Keratinocyte (primary cell): ENCODE measurements around the gene FNDC3B. TPM values are rescaled to one million over a fixed set of nuclear protein-coding genes. Genes with fewer than 3 reads are reported as not detected.

Source experiments
- DNase-seq: peaks from one replicate; pipeline ENCODE4 v3.0.0-alpha.2; 2011; ENCODE audit warnings: low read depth, missing footprints, low spot score
- FAIRE-seq: peaks from 2 replicates; lab custom pipeline; 2011; peaks lifted over from hg19 to GRCh38; lab: Jason Lieb, UNC
- H2AFZ ChIP-seq: 2 replicates; pipeline ENCODE4 v1.6.0; 2012; ENCODE audit warnings: low read length, control low read depth, inconsistent platforms; ENCODE audit not compliant: control insufficient read depth
- H3K27ac ChIP-seq: 2 replicates; pipeline ENCODE4 v1.5.1; 2011; ENCODE audit warnings: low read length; ENCODE audit not compliant: control insufficient read depth, insufficient read depth
- H3K27me3 ChIP-seq: 3 replicates; pipeline ENCODE4 v1.6.0; 2011; ENCODE audit warnings: low read length; ENCODE audit not compliant: control insufficient read depth, insufficient read depth; ENCODE audit errors: extremely low read depth
- H3K36me3 ChIP-seq, 2 experiments: 2 replicates in 1 of 2; 3 replicates in 1 of 2; pipeline ENCODE4 v1.5.1; 2011; ENCODE audit warnings: low read length in 2 of 2, mild to moderate bottlenecking in 1 of 2; ENCODE audit not compliant: control insufficient read depth in 2 of 2, insufficient read depth in 2 of 2; ENCODE audit errors: extremely low read depth in 1 of 2
- H3K4me1 ChIP-seq: 3 replicates; pipeline ENCODE4 v1.5.1; 2011; ENCODE audit warnings: low read length; ENCODE audit not compliant: control insufficient read depth, insufficient read depth; ENCODE audit errors: extremely low read depth
- H3K4me2 ChIP-seq: 3 replicates; pipeline ENCODE4 v1.6.0; 2011; ENCODE audit warnings: low read depth, low read length; ENCODE audit not compliant: control insufficient read depth, insufficient read depth; ENCODE audit errors: extremely low read depth
- H3K4me3 ChIP-seq, 3 experiments: fragments of 200-600 bp in 1 of 3; sonication (generic) in 1 of 3; 2 replicates in 2 of 3; 3 replicates in 1 of 3; pipeline ENCODE4 v1.5.1; 2011 to 2016; ENCODE audit warnings: low read length in 3 of 3, mild to moderate bottlenecking in 3 of 3, control low read depth in 2 of 3, inconsistent platforms in 1 of 3, low read depth in 1 of 3, mixed read lengths in 1 of 3, mixed run types in 1 of 3, moderate library complexity in 1 of 3; ENCODE audit not compliant: control insufficient read depth in 2 of 3, insufficient read depth in 2 of 3; ENCODE audit errors: extremely low read depth in 1 of 3
- H3K79me2 ChIP-seq: 2 replicates; pipeline ENCODE4 v1.6.0; 2012; ENCODE audit warnings: low read length; ENCODE audit not compliant: control insufficient read depth, insufficient read depth
- H3K9ac ChIP-seq: 3 replicates; pipeline ENCODE4 v1.6.0; 2011; ENCODE audit warnings: low read length; ENCODE audit not compliant: control insufficient read depth, insufficient read depth; ENCODE audit errors: extremely low read depth
- H3K9me1 ChIP-seq: 3 replicates; pipeline ENCODE4 v1.6.0; 2011; ENCODE audit warnings: low read length; ENCODE audit not compliant: control insufficient read depth, insufficient read depth; ENCODE audit errors: extremely low read depth
- H3K9me3 ChIP-seq: 2 replicates; pipeline ENCODE4 v1.5.1; 2012; ENCODE audit warnings: low read depth, low read length; ENCODE audit not compliant: control insufficient read depth
- H4K20me1 ChIP-seq: 3 replicates; pipeline ENCODE4 v1.6.0; 2011; ENCODE audit warnings: low read length; ENCODE audit not compliant: control insufficient read depth, insufficient read depth; ENCODE audit errors: extremely low read depth
- CTCF ChIP-seq, 3 experiments: IDR thresholded peaks in 1 of 3; conservative IDR thresholded peaks in 1 of 3; optimal IDR thresholded peaks in 1 of 3; 2 replicates in 2 of 3; 3 replicates in 1 of 3; pipeline versions ENCODE3 to v1.5.1; 2011; ENCODE audit warnings: low read length in 3 of 3, mild to moderate bottlenecking in 3 of 3, moderate library complexity in 2 of 3, control low read depth in 1 of 3, inconsistent platforms in 1 of 3; ENCODE audit not compliant: insufficient read depth in 2 of 3; ENCODE audit errors: extremely low read depth in 1 of 3
- EZH2 ChIP-seq: IDR thresholded peaks from one replicate; pipeline ENCODE4 v1.6.1; 2012; ENCODE audit warnings: inconsistent platforms, mild to moderate bottlenecking, low read length, moderate library complexity
- dilution Hi-C: fragments of 300-500 bp; cut with MboI; formaldehyde crosslinking; loops from one replicate; pipeline ENCODE4 v1.7.0; 2020; ENCODE audit warnings: low sequenced_read_pairs; ENCODE audit not compliant: extremely low pct_ligation_motif_present
- polyA plus RNA-seq, 5 experiments: library from polyadenylated mRNA; depleted of rRNA in 3 of 5; stranded (reverse) in 3 of 5; stranded (forward) in 1 of 5; unstranded in 1 of 5; fragments of >200 nt; gene quantifications; 1 replicate in 1 of 5; 2 replicates in 3 of 5; 3 replicates in 1 of 5; pipeline versions ENCODE4 v1.2.1 to v1.2.3, GENCODE V29; 2011 to 2012; ENCODE audit warnings: missing spikeins in 2 of 5, low read depth in 1 of 5, low replicate concordance in 1 of 5

FNDC3B gene
- polyA plus RNA-seq, 1 donor (not counting 4 experiments of a cell fraction or from before 2014, with no cell fraction given): 31.4 TPM

GRCh38 chr3:172111163-172111562, 71.8 kb downstream of the FNDC3B start:
- FAIRE-seq (no peak), DNase-seq (no peak)
- Histone ChIP-seq H3K79me2 (peaks cover 58% of the 10 kb centered on the region), H3K27ac (no peak overlapping the region), H3K36me3 (peaks cover 17 to 18% of the 10 kb centered on the region in 2 experiments), H3K9me3 (no peaks in the 10 kb centered on the region), H3K4me1 (no peaks in the 10 kb centered on the region), H3K4me2 (no peak overlapping the region), H3K27me3 (no peaks in the 10 kb centered on the region), H3K9me1 (no peaks in the 10 kb centered on the region), H4K20me1 (no peaks in the 10 kb centered on the region), H2AFZ (no peak overlapping the region), H3K9ac (no peak overlapping the region), H3K4me3 (no peak overlapping the region)
- TF ChIP-seq CTCF (optimal IDR thresholded peaks at IDR 0.05 in 1 of 3, IDR thresholded peaks at IDR 0.05 in 1 of 3, conservative IDR thresholded peaks at IDR 0.05 in 1 of 3; ENCODE audit: extremely low read depth in 1 of 3, insufficient read depth in 2 of 3, low read length in 3 of 3) (no peak), EZH2 (no peak)
- dilution Hi-C loops: no loop called here

- Histone ChIP-seq H3K27me3 (no peaks in the 10 kb centered on the region), H4K20me1 (no peaks in the 10 kb centered on the region), H3K9me3 (no peaks in the 10 kb centered on the region), H3K79me2 (peaks cover 47% of the 10 kb centered on the region), H3K4me1 (no peaks in the 10 kb centered on the region), H3K9ac (no peak overlapping the region), H3K36me3 (peaks cover 16 to 17% of the 10 kb centered on the region in 2 experiments), H3K4me2 (no peak overlapping the region), H3K27ac (no peak overlapping the region), H3K4me3 (no peak overlapping the region), H2AFZ (no peak overlapping the region), H3K9me1 (no peaks in the 10 kb centered on the region)
- TF ChIP-seq EZH2 (no peak), CTCF (optimal IDR thresholded peaks at IDR 0.05 in 1 of 3, IDR thresholded peaks at IDR 0.05 in 1 of 3, conservative IDR thresholded peaks at IDR 0.05 in 1 of 3; ENCODE audit: extremely low read depth in 1 of 3, insufficient read depth in 2 of 3, low read length in 3 of 3) (no peak)
- DNase-seq (no peak), FAIRE-seq (no peak)
- dilution Hi-C loops: no loop called here
Observed at GRCh38 chr3:172112078-172112733, 72.8 kb downstream of the FNDC3B start.
